Erythroblast (primary cell): Measurements from ENCODE around the gene SPATA46.

Experiments used
- GATA1 ChIP-seq: IDR thresholded peaks from 2 replicates; pipeline ENCODE4 v1.6.1; 2011; ENCODE audit warnings: low read depth, mild to moderate bottlenecking, control low read depth, low read length, moderate library complexity
- POLR2A ChIP-seq: IDR thresholded peaks from 2 replicates; pipeline ENCODE4 v1.6.1; 2011; ENCODE audit warnings: mild to moderate bottlenecking, low read length

DNA sequence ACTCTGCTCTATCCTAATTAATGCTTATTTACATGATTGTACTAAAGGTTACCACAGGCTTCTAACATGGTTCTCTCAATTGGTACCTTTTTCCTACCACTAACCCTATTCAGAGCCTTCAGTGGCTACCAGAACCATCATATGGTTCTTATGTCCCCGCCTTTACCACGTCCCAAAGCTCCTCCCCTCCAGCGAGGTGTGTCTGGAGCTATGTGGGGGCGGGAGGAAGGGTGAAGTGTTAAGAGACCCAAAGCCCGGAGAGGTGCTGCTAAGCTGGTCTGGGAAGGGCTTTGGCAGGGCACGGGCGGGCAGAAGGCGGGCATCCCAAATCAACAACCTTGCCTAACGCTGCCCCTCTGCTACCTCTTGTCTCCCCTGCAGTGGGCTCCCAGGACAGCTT is 10.0 kb downstream of the SPATA46 start:
- TF ChIP-seq POLR2A: no peak
- TF ChIP-seq GATA1: no peak
